ENCODE measurements around the gene GMDS.
"Not testable (repeated sequence)": the region's sequence is repeated elsewhere in the genome, so short reads cannot be mapped to it uniquely, and the experiment has no call there.

GMDS gene

DNA sequence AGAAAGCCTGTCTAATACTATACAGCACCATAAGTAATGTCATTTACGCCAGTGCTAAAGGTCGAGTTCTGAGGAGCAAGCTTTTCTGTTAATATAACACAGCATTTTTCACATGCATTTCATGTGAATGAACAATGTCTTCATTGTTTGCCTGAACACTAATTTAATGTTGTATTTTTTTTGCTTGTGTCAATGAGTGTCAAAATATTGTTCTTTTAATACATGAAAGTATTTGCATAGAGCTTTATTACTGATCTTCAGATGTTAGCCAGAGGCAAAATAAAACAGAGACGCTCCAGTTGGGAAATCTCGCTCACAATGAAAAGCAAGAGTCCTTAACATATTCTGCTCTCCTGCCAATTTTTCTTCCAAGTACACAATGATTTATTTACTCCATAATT is 483.9 kb downstream of the GMDS start:
- in situ Hi-C loops (cut with MboI; ENCODE audit: low sequenced_read_pairs) = no loop called here

DNA sequence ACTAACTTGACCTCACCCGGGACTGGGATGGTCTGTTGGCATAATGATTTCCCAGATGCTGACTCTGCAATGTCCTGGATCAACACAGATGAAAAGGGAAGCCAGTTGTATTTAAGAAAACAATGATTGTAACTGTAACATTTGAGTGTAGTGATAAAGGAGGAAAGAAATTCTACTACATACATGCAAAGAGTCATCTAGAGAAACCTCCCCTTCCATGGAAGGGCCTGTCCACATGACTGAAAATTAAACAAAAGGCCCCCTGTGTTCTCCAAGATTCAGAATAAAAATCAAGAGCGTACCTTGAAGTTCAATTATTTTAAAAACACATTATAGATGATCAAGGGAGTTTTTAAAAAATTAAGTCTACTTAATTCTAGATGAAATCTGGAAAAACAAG is 484.5 kb downstream of the GMDS start:
- in situ Hi-C loops (cut with MboI; ENCODE audit: low sequenced_read_pairs) = no loop called here

DNA sequence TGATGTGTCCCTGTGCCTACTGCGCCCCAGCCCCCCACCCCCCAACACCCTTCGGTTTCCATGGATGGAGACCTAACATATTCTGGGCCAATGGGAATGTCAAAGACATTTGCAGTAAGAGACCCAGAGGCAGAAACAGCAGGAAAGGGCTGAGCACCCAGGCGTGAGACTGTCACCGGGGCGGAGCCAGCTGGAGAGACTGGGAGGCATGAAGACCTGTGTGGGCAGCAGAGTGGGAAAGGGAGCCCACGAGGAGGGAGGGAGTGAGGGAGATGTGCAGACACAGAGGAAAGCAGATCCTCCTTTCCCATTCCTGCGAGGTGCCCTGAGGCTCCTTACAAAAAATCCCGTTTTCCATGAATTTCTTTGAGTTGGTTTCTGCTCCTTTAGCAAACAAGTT is 485.5 kb downstream of the GMDS start:
- in situ Hi-C loops (cut with MboI; ENCODE audit: low sequenced_read_pairs) = no loop called here

DNA sequence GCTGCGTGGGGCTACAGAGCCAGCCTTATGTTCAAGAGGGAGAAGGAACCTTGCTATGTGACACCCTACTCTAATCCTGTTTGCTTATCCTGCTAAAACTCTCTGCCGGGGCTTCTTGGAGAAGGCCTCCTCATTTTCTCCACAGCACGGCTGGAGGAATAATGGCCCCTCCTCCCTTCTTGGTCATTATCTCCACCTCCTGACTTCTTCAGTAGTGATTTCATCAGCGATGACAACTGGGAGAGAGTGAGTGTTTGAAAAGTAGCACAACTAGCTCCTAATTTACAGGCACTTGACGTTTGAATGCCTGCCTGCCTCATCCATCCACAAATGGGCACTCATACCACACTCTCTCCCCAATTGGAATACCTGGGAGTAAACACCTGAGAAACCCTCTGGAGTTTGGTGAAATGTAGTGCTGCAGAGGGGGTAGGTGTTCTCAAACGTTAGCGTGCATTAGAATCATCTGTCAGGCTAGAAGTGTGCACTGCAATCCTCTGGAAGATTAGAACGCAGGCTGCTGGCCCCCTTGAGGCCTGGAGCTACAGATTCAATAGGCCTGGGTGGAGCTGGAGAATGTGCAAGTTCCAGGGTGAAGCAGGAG is 487.2 kb downstream of the GMDS start:
- in situ Hi-C loops (cut with MboI; ENCODE audit: low sequenced_read_pairs) = no loop called here

DNA sequence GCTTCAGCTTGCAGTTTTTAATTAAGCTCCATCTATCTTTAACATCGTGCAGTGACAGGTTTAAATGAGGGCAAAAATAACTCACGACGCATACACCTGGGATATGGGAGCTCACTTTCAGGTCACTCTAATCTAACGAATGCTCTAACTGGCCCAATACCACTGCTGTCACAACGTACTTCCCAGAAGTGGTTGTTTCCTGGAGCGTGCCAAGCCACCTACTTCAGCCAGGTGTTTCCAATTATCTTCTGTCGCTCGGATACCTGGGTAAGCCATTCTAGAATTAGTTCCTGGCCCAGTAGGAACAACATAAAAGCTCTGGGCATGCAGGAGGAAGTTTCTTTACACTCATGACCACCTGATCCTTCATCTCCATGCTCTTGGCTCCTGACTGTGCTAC is 488.3 kb downstream of the GMDS start:
- in situ Hi-C loops (cut with MboI; ENCODE audit: low sequenced_read_pairs) = no loop called here

DNA sequence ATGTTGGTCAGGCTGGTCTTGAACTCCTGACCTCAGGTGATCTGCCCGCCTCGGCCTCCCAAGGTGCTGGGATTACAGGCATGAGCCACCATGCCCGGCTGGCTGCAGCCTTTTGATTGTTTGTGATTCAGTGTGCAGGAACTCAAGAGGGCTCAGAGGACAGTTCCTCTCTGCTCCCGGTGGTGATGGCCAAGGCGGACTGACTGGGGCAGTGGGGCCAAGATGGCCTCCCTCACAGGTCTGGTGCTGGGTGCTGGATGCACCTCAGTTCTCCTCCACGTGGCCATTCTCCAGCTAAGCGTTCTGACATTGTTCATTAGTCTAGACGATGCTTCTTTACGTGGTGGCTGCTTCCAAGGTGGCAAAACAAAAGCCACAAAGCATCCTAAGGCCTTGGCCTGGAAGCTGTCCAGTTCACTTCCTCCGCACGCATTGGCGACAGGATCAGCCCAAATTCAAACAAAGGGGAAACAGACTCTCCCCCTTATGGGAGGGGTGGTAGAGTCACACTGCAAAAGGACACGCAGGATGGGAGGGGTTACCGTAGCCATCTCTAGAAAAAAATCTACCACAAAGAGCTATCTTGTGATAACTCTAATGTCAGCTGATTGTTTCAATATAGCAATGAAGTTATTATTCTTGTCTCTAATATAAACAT is 488.8 kb downstream of the GMDS start:
- in situ Hi-C loops (cut with MboI; ENCODE audit: low sequenced_read_pairs) = no loop called here

DNA sequence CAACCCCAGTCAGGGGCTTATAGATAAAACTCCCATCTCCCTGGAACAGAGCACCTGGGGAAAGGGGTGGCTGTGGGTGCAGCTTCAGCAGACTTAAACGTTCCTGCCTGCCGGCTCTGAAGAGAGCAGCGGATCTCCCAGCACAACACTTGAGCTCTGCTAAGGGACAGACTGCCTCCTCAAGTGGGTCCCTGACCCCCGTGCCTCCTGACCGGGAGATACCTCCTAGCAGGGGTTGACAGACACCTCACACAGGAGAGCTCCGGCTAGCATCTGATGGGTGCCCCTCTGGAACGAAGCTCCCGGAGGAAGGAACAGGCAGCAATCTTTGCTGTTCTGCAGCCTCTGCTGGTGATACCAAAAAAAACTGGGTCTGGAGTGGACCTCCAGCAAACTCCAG is 494.3 kb downstream of the GMDS start:
- in situ Hi-C loops (cut with MboI; ENCODE audit: low sequenced_read_pairs) = not testable (repeated sequence)

DNA sequence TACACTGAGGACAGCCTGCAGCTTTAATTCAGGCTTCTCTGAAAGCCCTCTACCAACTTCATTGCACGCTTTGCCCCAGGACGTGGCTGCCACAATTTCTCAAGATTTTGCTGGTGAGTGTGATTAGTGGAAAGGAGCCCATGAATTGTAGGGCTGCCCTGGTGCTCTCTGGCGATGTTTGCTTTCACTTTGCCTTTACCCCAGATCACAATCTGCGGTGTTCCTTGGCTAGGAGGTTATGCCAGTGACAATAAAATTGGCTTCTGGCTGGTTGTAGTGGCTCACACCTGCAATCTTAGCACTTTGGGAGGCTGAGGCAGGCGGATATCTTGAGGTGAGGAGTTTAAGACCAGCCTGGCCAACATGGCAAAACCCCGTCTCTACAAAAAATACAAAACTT is 496.4 kb downstream of the GMDS start:
- in situ Hi-C loops (cut with MboI; ENCODE audit: low sequenced_read_pairs) = no loop called here

DNA sequence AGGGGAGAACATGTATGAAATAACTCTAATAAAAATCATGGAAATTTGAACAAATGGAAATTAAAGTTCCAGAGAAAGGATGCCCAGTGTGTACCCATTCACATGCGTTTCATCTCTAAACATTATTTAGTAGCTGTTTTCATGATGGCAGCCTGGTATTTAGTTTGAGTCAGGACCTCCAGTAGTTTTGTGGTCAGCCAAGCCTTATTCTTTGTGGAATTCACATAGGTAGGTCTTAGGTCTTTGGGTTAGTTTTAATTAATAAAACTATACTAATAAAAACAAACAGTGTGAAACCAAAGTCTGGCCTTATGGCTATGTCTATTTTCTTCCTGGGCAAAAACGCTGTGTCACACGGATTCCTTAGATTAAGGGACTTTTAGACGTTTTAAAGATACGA is 497.9 kb downstream of the GMDS start:
- in situ Hi-C loops (cut with MboI; ENCODE audit: low sequenced_read_pairs) = no loop called here

DNA sequence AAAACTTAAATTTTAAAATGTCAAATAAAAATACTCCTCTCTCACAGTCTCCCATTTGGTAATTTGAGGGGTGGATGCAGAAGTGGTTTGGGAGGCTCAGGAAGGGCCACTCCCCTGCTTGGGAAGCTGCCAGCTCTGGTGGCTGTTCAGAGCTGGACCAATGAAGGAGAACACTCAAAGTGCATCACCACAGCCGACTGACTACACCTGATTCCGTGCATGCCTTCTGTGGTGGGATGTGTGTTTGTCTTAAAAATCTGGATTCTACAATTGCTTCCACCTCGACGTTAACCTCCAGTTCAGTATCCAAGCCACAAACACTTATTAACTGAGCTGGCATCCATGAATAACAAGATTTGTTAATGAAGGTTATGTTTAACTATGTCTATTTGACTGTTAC is 498.4 kb downstream of the GMDS start:
- in situ Hi-C loops (cut with MboI; ENCODE audit: low sequenced_read_pairs) = no loop called here

DNA sequence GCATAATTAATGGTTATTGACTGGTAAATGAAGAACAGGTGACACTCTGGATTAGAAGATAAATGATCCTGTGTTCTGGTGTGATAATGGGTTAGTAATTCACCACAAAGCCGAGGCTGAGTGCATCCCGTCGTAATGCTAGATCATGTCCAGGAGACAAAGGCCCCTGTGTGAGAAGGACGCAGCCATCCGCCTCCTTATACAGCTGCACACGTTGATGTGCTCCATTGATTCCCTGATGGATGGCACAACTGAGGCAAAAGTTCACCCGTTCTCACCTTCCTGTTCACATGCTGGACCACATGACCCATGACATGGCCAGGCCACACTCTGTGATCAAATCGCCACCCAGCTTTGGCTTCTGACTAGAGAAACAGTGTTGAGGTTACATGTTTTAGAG is 499.6 kb downstream of the GMDS start:
- in situ Hi-C loops (cut with MboI; ENCODE audit: low sequenced_read_pairs) = no loop called here

DNA sequence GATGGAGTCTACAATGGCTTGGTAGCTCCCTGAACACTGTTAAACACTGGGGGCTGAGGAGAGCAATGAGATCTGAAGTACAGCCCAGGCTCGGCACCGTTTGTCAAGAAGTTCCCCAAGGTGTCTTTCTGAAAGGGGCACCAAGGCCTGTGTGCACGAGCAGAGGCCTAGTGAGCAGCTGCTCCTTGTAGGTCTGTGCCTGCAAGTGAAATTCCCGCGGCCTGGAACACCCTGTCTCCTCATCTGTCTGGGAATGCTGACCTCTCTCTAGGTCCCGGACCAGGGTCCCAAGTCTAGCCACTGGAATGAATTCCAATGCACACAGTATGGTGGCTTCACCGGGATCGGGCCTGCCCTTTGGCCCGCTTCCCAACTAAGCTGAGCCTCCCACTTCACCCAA is 500.9 kb downstream of the GMDS start:
- in situ Hi-C loops (cut with MboI; ENCODE audit: low sequenced_read_pairs) = no loop called here

DNA sequence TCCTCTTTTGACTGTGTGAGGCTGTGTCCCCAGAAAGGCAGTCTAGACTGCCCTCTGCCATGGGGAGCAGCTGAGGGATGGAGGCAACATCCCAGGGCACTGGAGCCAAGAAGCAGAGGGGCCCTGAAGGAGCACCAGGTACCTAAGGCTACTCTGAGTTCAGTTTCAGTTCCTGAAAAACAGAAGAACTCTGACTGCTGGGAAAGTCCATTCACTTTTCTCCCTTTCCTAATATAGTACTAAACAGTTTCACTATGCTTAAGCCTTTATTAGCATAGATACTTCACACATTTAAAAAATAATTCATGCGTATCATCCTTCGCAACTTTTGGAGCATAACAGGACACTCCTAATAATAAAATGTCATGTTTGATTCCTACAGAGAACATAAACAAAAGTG is 505.7 kb downstream of the GMDS start:
- in situ Hi-C loops (cut with MboI; ENCODE audit: low sequenced_read_pairs) = no loop called here

DNA sequence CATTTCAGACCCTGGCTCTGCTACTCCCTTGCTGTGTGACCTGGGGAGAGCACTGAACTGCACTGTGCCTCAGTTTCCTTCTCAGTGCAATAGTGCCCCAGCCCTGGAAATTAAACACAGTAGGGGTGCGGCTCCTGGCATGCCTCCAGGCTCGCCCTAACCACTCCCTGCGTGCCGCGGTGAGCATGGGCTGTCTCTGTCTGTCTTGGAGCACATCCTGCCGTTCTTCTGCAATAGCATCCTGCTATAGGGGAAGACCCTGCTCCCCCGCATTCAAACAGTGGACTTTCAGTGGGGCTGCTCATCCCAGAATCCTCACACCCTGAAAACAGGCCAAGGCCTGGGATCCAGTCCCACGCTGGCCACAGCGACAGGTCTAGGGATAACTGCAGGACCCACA is 506.2 kb downstream of the GMDS start:
- in situ Hi-C loops (cut with MboI; ENCODE audit: low sequenced_read_pairs) = no loop called here

DNA sequence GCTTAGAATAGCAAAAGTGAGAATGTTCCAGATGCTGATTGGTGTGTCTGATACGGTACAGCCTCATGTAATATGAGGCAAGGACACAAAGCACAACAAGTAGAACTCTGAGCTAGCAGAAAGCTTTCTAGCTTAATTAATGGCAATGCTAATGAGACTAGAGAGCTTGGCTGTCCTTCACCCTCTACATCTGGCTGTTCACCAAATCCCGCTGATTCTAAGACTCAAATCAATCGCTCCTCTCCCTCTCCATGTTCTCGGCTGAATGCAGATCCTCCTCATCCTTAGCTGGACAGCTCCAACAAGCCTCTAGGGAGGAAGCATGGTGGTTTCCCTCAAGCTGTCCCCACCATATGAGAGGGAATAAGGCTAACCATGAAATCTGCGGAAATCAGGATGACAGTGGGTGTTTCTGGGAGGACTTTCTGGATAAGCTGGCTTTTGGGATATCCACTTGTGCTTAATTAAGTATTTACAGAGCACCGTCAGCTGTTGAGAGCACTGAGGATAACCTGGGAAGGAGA is 506.8 kb downstream of the GMDS start:
- in situ Hi-C loops (cut with MboI; ENCODE audit: low sequenced_read_pairs) = no loop called here

DNA sequence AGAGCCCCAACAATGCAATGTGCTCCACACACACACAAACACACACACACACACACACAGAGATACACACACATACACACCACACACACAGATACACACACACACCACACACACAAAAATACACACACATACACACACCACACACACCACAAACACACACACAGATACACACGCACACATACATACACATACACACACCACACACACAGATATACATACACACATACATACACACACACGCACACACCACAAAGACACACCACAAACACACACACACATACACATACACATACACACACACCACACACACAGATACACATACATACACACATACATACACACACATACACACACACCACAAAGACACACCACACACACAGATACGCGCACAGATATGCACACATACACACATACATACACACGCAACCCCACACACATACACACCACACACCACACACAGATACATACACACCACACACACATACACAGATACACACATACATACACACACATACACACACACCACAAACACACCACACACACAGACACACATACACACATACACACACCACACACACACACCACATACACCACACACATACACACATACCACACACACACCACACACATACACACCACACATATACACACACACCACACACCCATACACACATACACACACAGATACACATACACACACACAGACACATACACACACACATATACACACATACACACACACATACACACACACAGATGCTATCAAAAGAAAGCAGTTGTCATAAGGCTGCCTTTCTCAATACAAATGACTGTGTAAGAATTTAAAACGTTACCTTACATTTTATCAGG is 507.7 kb downstream of the GMDS start:
- in situ Hi-C loops (cut with MboI; ENCODE audit: low sequenced_read_pairs) = no loop called here

DNA sequence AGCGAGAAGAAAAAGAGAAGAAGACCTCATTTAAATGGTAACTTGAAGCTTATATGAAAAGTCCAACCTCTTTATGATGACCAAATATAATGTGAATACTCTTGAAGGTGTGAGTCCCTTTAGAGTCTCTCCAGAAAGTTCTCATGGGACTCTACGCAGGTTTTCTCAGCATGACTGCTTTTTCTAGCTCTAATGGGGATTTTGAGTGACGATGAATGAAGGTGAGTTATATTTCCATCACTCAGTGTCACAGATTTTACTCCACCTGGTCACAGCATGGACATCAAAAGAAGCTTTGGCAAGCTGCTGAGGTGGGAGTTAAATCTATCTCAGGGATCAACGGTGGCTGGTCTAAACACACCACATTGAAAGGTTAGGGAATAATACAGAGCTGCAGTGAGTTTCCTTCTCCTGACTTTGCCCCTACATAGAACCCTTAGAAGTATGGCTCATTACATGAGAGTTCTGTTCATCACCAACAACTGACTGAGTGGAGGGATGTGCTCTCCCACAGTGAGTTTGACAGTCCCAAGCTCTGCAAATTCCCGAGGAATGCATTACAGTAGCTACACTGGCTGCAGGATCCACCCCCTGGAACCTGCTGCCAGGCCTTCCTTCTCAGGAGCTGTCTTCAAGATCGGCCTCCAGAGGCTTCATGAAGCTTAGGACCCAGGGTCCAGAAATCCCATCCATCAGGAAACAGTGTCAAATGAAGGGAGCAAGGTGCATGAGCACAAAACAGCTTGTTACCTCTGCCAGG is 508.9 kb downstream of the GMDS start:
- in situ Hi-C loops (cut with MboI; ENCODE audit: low sequenced_read_pairs) = no loop called here

DNA sequence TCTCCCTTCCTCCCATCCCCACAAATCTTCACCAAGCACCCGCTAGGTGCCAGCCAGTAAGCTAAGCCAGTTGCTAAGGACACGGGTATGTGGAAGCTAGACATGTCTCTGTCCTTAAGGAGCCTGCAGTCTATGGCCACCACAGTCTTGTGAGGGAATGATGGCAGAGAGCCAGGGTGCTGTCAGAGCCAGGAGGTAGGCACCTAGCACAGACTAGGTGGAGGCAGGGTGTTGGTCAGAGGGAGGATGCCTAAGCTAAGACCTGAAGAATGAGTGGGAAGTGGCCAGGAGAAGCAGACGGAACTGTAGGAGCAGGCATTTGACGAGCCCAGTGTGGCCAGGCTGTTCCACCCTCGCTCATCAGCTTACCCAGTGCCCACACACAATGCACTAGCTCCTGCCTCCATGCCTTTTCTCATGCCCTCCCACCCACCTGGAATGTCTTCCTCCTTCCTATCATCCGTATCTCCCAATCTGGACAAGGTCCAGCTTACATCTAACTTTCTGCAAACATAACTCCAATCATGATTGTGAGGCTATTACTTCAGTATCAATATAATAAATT is 510.1 kb downstream of the GMDS start:
- in situ Hi-C loops (cut with MboI; ENCODE audit: low sequenced_read_pairs) = no loop called here

DNA sequence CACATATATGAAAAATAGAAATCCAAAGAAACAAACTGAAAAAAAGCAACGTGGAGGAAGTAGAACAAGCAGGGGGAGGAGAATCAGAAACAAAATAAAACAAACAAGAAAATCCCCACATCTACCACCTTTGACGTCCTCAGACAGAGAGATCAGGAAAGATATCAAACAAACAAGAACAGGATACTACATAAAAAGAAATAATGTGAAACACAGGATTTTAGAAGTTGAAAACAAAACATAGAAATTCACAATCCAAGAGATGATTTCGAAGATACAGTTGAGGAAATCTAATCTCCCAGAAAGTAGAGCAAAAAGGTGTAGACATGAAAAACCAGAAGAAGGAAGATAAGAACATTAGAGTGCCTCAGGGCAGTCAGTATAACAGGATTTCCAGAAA is 514.5 kb downstream of the GMDS start:
- in situ Hi-C loops (cut with MboI; ENCODE audit: low sequenced_read_pairs) = no loop called here

DNA sequence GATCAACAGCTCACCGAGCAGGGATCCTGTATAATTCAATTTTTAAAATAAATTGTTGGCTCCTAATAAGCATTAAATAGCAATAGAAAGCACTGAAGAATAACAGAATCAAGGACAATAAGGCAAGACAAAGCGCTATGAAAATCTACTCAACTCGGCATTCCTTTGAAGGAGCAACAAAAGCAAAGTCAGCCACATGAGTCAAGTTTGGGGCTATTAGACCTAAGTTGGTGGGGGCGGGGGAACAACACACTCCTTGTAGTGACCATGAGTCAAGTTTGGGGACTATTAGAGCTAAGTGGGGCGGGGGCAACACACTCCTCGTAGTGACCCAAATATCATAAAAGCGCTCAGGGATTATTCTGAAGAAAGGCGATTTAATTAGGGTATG is 515.7 kb downstream of the GMDS start:
- in situ Hi-C loops (cut with MboI; ENCODE audit: low sequenced_read_pairs) = no loop called here
